ENCODE measurements around the gene POLR1A.

The POLR1A gene

GRCh38 chr2:85981579-85982247 lies 124.0 kb downstream of the POLR1A start:
- H3K27me3 ChIP-seq (ENCODE audit: low read depth, low read length), result no peaks in the 10 kb centered on the region
- no peaks in the 10 kb centered on the region for H3K36me3 ChIP-seq (replicated peaks; ENCODE audit: low read depth, low read length)
- no peaks in the 10 kb centered on the region for H3K9me3 ChIP-seq (ENCODE audit: insufficient read depth, low read length)
- H3K27ac ChIP-seq (ENCODE audit: low read length), result no peak overlapping the region
- no peak overlapping the region for H3K4me3 ChIP-seq (ENCODE audit: low read length)
- no peak overlapping the region for H3K4me2 ChIP-seq (ENCODE audit: low read length)
- TF ChIP-seq EZH2phosphoT487 (IDR thresholded peaks at IDR 0.05; ENCODE audit: low read depth), result no peak
- TF ChIP-seq CTCF (IDR thresholded peaks at IDR 0.05; ENCODE audit: low read depth, low read length), result no peak
- no peak overlapping the region for H2AFZ ChIP-seq (ENCODE audit: low read depth, low read length)
- peaks cover 14% of the 10 kb centered on the region for H3K4me1 ChIP-seq (ENCODE audit: low read length)
- no peak overlapping the region for H3K9ac ChIP-seq (ENCODE audit: low read length)
- H3K79me2 ChIP-seq (ENCODE audit: low read length), result no peaks in the 10 kb centered on the region
- no peaks in the 10 kb centered on the region for H4K20me1 ChIP-seq (ENCODE audit: insufficient read depth, low read length)

GRCh38 chr2:85978883-85979780 lies 126.6 kb downstream of the POLR1A start:
- TF ChIP-seq CTCF (IDR thresholded peaks at IDR 0.05; ENCODE audit: low read depth, low read length), result no peak
- TF ChIP-seq EZH2phosphoT487 (IDR thresholded peaks at IDR 0.05; ENCODE audit: low read depth), result no peak
- Histone ChIP-seq H3K4me3 (ENCODE audit: low read length) (peak overlapping the region; percentile 28), H3K27ac (ENCODE audit: low read length) (no peak overlapping the region), H3K79me2 (ENCODE audit: low read length) (no peaks in the 10 kb centered on the region), H4K20me1 (ENCODE audit: insufficient read depth, low read length) (no peaks in the 10 kb centered on the region), H3K4me2 (ENCODE audit: low read length) (peak overlapping the region; percentile 52), H3K9me3 (ENCODE audit: insufficient read depth, low read length) (no peaks in the 10 kb centered on the region), H3K36me3 (replicated peaks; ENCODE audit: low read depth, low read length) (no peaks in the 10 kb centered on the region), H3K27me3 (ENCODE audit: low read depth, low read length) (no peaks in the 10 kb centered on the region), H2AFZ (ENCODE audit: low read depth, low read length) (no peak overlapping the region), H3K9ac (ENCODE audit: low read length) (no peak overlapping the region), H3K4me1 (ENCODE audit: low read length) (peaks cover 14% of the 10 kb centered on the region)

DNA sequence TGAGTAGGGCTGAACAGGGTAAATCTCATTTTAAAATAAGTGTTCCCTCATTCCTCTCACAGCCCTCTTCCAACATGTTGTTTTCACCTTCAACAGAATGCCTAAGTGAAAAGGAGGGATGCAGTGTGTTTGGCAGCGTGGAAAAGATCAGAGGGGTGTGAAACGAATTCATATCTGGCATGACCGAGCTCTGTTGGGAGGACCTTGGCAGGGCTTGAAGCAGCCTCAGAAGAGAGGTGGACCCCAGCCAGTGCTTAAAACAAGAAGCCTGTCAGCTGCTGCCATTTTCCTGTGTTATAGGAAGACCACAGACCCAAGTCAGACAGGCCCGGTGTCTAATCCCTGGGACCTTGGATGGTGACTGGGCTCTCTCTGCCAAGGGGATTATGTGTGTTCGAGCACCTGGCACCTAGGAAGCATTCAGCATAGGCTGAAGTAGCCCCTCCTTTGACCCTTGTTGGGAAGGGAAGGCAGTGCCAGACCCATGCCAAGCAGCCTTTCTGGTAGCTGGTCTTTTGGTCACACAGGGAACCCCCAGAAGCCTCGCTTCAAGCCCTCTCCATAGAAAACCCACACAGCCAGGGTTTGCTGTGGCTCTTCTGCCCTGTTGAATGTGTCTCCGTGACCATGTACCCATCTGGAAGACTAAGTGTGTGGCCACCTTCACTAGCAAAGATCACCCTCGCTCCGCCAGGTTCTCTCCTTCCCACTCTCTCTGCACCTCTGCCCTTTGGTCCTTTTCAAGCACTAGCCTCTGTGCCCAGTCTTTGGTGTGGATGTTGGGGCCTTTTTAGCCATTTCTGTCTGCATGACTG lies 129.4 kb downstream of the POLR1A start:
- H3K36me3 ChIP-seq (replicated peaks; ENCODE audit: low read depth, low read length), result peaks cover 3% of the 10 kb centered on the region

More for the DNA sequence above, 129.4 kb downstream of the POLR1A start:
- peaks cover 14% of the 10 kb centered on the region for H3K4me1 ChIP-seq (ENCODE audit: low read length)
- H3K9ac ChIP-seq (ENCODE audit: low read length), result no peak overlapping the region
- no peaks in the 10 kb centered on the region for H4K20me1 ChIP-seq (ENCODE audit: insufficient read depth, low read length)
- H3K27ac ChIP-seq (ENCODE audit: low read length), result no peak overlapping the region
- no peak overlapping the region for H3K4me2 ChIP-seq (ENCODE audit: low read length)
- no peaks in the 10 kb centered on the region for H3K79me2 ChIP-seq (ENCODE audit: low read length)
- H3K4me3 ChIP-seq (ENCODE audit: low read length), result no peak overlapping the region
- H3K9me3 ChIP-seq (ENCODE audit: insufficient read depth, low read length), result peaks cover 8% of the 10 kb centered on the region
- TF ChIP-seq EZH2phosphoT487 (IDR thresholded peaks at IDR 0.05; ENCODE audit: low read depth) (no peak), CTCF (IDR thresholded peaks at IDR 0.05; ENCODE audit: low read depth, low read length) (no peak)
- no peaks in the 10 kb centered on the region for H3K27me3 ChIP-seq (ENCODE audit: low read depth, low read length)
- H2AFZ ChIP-seq (ENCODE audit: low read depth, low read length), result no peak overlapping the region
